ENCODE data around the gene LMX1A. TPM values are rescaled to one million over a fixed set of nuclear protein-coding genes. Genes with fewer than 3 reads are reported as not detected.

The LMX1A gene
- polyA plus RNA-seq, 3 donors = not detected

DNA sequence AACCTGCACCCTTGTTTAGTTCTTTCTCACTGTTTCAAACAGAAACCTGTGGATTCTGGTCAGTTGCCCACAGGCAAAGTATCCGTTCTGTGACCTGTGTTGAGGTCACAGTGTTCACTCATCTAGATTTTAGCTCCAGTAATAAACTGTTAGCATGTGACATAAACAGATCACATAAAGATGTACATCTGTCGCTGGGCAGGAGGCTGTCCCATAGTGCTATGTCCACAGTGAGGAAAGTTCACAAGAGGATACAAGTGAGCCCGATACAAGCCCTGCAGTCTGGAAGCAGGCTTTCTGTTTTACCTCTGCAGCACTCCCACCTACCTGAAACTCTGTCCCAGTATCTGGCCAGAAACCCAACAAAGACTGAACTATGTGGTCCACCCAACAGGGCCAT lies 28.4 kb downstream of the LMX1A start:
- DNase-seq (ENCODE audit: low read depth in 3 of 3, low spot score in 2 of 3) = no peak

DNA sequence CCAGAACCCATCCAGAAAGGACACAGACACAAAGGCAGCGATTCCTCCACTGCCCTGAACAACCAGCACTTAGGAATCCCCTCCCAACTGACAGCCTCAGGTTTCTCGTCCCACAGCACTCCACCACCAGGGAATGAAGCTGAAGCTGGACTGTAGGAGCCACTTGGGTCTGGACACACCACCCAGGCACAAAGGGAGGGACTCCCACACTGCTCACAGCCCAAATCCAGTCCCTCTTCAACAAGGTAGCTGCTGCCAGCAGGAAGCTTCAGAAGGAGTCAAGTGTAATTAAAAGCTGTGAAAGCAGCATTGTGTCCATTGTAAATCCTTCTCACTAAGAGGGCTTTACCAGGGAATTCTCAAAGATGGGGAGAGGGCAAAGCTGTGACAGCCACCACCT lies 29.0 kb downstream of the LMX1A start:
- no peak for DNase-seq (ENCODE audit: low read depth in 3 of 3, low spot score in 2 of 3)

DNA sequence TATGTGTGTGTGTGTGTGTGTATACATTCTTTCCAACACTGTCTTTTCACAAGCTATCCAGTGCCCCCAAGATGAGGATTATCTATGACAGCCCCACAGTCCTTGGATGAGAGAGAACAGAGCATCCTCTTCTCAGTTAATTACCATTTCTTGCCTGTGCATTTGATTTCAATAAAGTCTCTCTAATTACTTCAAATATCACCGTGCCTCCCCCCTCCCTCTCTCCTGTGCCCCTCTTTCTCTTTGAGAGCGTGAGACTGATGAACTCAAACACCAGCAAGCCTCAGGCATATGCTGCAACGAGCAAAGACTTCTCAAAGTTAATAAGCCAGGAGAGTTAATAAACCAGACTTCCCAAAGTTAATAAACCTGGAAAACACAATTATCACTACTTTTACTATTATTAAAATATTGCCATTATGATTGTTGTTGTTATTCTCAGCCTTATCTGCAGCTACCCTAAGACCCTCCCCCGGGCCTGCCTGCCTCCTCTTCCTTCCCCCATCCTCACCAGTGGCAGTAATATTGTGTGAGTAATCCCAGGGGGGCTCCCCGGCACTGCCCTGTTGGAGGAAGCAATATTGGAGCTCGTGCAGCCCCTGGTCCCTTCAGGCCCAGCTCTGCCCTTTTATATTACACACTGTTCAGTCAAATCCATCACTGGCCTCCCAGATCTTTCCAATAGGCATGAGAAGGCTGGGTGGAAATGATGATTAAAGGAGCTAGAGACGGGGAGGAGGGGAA lies 30.9 kb downstream of the LMX1A start:
- DNase-seq (ENCODE audit: low read depth in 3 of 3, low spot score in 2 of 3) = no peak

DNA sequence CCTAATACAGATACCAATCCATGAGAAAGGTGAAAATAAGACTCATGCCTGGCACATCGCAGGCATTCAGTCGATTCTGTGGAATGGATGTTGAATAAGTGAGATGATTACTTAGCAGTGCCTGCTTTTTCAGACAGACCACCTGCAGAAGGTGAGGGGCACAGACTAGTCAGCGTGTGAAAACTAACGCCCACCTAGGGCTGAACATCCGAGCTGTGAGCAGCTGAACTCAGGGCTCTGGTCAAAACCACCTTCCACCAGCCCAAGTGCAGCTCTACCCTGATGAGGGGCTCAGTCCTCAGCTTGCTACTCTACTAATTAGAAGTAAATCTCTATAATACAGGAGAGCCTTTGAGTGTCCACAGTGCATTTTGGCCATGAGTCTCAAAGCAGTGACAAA lies 32.5 kb downstream of the LMX1A start:
- DNase-seq (ENCODE audit: low read depth in 3 of 3, low spot score in 2 of 3) = no peak

- DNase-seq (ENCODE audit: low read depth in 3 of 3, low spot score in 2 of 3) = no peak
Measured at GRCh38 chr1:165317612-165318011, 38.9 kb downstream of the LMX1A start.

DNA sequence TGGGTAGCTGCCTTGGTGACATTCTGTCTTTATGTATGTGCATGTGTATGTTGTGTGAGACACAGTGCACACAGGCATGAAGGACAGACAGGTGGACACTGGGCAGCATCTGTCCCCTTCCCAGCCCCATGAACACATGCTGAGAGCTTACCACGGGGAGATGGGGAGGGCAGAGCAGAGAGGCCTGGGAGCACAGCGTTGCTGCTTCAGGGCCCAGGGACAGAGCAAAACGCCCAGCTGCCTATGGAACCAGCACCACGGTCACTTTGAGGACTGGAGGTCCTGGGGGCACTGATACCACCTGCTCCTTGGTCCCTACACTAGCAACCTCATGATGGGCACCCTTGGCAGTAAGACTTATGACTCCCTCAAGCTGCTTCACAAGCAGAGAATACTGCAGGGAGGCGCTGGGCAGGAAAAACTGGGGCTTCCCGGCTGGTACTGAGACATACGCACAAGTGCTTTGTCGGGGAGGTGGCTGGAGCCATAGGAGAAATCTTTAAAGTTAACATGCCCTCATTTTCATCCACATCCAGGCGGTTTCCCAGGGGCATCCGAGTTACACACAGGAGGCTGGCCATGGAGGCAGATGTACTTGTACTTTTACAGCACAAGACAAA lies 40.3 kb downstream of the LMX1A start:
- no peak for DNase-seq (ENCODE audit: low read depth in 3 of 3, low spot score in 2 of 3)

- no peak for DNase-seq (ENCODE audit: low read depth in 3 of 3, low spot score in 2 of 3)
Measured at GRCh38 chr1:165315481-165315880, 41.0 kb downstream of the LMX1A start.

DNA sequence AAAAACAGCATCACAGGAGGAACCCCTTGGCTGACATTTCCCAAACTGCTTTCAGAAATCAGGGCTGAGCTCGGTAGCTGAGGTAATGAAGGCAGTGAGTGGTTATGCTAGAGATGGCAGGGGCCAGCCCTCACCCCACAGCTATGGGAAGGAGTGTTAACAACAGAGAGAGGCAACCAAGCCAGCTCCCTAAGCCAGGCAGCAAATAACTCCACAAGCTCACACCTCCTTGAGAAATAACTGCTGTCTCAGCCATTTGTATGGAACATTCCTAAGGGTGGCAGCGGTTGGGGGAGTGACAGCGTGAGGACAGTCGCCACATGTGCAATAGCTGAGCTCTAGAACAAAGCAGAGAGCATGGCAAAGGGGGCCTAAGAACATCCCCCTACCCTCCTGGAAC lies 42.6 kb downstream of the LMX1A start:
- no peak for DNase-seq (ENCODE audit: low read depth in 3 of 3, low spot score in 2 of 3)

DNA sequence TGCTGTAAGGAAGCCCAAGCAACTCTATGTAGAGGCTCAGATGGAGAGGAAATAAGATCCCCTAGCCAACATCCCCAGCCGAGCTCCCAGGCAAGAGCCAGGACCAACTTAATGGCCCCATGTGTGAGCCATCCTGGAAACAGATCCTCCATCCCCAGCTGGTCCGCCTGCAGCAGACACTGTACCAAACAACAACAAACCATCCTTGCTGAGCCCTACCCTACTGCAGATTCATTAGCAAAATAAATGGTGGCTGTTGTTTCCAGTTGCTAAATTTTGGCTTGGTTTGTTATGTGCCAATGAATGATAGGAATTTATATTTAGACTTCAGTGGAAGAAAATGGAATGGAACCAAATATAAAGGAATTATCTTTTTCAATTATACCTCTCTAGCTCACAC lies 43.9 kb downstream of the LMX1A start:
- DNase-seq (ENCODE audit: low read depth in 3 of 3, low spot score in 2 of 3) = no peak

- DNase-seq (ENCODE audit: low read depth in 3 of 3, low spot score in 2 of 3) = no peak
Measured at GRCh38 chr1:165306543-165307434, 49.7 kb downstream of the LMX1A start.

- no peak for DNase-seq (ENCODE audit: low read depth in 3 of 3, low spot score in 2 of 3)
Measured at GRCh38 chr1:165303386-165303785, 53.1 kb downstream of the LMX1A start.

- DNase-seq (ENCODE audit: low read depth in 3 of 3, low spot score in 2 of 3) = no peak
Measured at GRCh38 chr1:165300400-165300903, 56.1 kb downstream of the LMX1A start.

GRCh38 chr1:165298203-165298820 lies 58.2 kb downstream of the LMX1A start:
- no peak for DNase-seq (ENCODE audit: low read depth in 3 of 3, low spot score in 2 of 3)

- DNase-seq (ENCODE audit: low read depth in 3 of 3, low spot score in 2 of 3) = no peak
Measured at GRCh38 chr1:165296205-165296604, 60.3 kb downstream of the LMX1A start.

DNA sequence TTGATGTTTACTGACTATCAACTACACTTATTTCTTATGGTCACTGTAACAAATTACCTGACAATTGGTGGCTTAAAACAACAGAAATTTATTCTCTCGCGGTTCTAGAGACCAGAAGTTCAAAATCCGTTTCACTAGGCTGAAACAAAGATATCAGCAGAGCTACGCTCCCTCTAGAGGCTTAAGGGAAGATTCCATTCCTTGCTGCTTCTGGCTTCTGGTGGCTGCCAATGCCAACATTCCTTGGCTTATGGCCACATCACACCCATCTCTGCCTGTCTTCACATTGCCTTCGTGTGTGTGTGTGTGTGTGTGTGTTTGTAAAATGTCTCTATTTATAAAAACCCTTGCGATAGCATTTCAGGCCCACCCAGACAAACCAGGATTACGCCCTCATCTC lies 66.4 kb downstream of the LMX1A start:
- DNase-seq (ENCODE audit: low read depth in 3 of 3, low spot score in 2 of 3) = no peak

- DNase-seq (ENCODE audit: low read depth in 3 of 3, low spot score in 2 of 3) = no peak
Measured at GRCh38 chr1:165289556-165289955, 67.0 kb downstream of the LMX1A start.

GRCh38 chr1:165288350-165289120 lies 68.0 kb downstream of the LMX1A start:
- no peak for DNase-seq (ENCODE audit: low read depth in 3 of 3, low spot score in 2 of 3)

GRCh38 chr1:165287781-165288180 lies 68.7 kb downstream of the LMX1A start:
- no peak for DNase-seq (ENCODE audit: low read depth in 3 of 3, low spot score in 2 of 3)

DNA sequence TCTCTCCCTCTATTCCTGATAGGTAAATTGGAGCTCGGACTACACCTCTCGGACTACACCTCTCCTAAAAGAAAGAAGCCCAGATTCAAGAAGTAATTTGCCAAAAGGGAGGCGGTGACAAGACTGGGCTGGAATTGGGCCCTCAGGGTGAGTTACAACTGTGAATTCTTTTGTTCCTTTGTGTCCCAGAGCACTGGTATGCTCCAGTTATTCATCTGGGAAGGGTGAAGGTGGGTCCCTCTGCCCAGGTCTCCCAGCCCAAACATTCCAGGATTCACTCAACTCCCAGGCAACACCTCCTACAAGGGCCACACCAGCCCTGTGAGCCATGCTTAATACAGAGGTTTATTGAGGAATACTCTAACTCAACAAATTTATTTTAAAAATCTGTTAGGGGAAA lies 69.2 kb downstream of the LMX1A start:
- no peak for DNase-seq (ENCODE audit: low read depth in 3 of 3, low spot score in 2 of 3)

DNA sequence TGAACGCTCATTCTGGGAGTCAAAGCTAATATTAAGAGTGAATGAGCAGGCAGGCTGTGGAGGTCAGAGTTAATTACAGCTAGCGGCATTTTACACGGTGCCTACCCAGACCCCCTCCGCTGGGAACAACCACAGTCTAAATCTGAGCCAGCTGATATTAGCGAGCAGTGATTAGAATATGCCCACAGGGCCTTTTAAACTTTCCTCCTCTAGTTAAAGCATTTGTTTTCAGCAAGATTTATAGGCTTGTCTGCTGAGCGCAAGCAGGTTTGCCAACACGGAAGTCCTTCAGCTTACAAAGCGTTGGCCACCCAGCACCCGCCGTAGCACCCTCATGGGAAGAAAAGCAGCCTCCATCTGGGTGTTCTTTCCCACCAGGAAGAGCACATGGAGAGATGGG lies 72.1 kb downstream of the LMX1A start:
- DNase-seq (ENCODE audit: low read depth in 3 of 3, low spot score in 2 of 3) = no peak

Measured in right renal cortex interstitium (tissue), 3 donors.